RPMI8226 (cell line): ENCODE data around the gene EYA3.

Source experiments
- DNase-seq: peaks from one replicate; pipeline ENCODE4 v3.0.0-alpha.2; 2015

The EYA3 gene

GRCh38 chr1:28070725-28071593, 17.5 kb downstream of the EYA3 start:
- DNase-seq, result no peak

GRCh38 chr1:28067523-28068090, 20.8 kb downstream of the EYA3 start:
- no peak for DNase-seq

GRCh38 chr1:28066393-28067154, 21.8 kb downstream of the EYA3 start:
- no peak for DNase-seq

GRCh38 chr1:28064064-28064463, 24.3 kb downstream of the EYA3 start:
- DNase-seq, result no peak

- DNase-seq, result no peak
These were observed 25.6 kb downstream of the EYA3 start for GRCh38 chr1:28062806-28063205.

GRCh38 chr1:28058971-28059878, 29.2 kb downstream of the EYA3 start:
- no peak for DNase-seq

- no peak for DNase-seq
These were observed 30.2 kb downstream of the EYA3 start for GRCh38 chr1:28058168-28058567.

GRCh38 chr1:28056129-28056925, 32.1 kb downstream of the EYA3 start:
- no peak for DNase-seq

GRCh38 chr1:28050776-28051175, 37.6 kb downstream of the EYA3 start:
- no peak for DNase-seq

- DNase-seq, result no peak
These were observed 41.7 kb downstream of the EYA3 start for GRCh38 chr1:28046716-28047115.

- DNase-seq, result no peak
These were observed 42.6 kb downstream of the EYA3 start for GRCh38 chr1:28045777-28046176.

GRCh38 chr1:28044399-28044798, 44.0 kb downstream of the EYA3 start:
- DNase-seq, result no peak

GRCh38 chr1:28039341-28039740, 49.1 kb downstream of the EYA3 start:
- DNase-seq, result no peak

- DNase-seq, result no peak
These were observed 50.5 kb downstream of the EYA3 start for GRCh38 chr1:28037946-28038345.

GRCh38 chr1:28037206-28037605, 51.2 kb downstream of the EYA3 start:
- DNase-seq, result no peak

GRCh38 chr1:28036431-28036830, 52.0 kb downstream of the EYA3 start:
- no peak for DNase-seq

GRCh38 chr1:28035420-28035819, 53.0 kb downstream of the EYA3 start:
- peak; percentile 23 for DNase-seq

- no peak for DNase-seq
These were observed 56.1 kb downstream of the EYA3 start for GRCh38 chr1:28032281-28032680.

- DNase-seq, result no peak
These were observed 57.2 kb downstream of the EYA3 start for GRCh38 chr1:28031173-28031572.

- no peak for DNase-seq
These were observed 59.3 kb downstream of the EYA3 start for GRCh38 chr1:28028873-28029654.

GRCh38 chr1:28027660-28028059, 60.8 kb downstream of the EYA3 start:
- peak; percentile 26 for DNase-seq
